ENCODE results near the gene MYL3. TPM values are rescaled to one million over a fixed set of nuclear protein-coding genes. Genes with fewer than 3 reads are reported as not detected.

The MYL3 gene
- total and polyA plus RNA-seq, 2 donors (not counting 1 experiment from before 2014, with no cell fraction given), result not detected

DNA sequence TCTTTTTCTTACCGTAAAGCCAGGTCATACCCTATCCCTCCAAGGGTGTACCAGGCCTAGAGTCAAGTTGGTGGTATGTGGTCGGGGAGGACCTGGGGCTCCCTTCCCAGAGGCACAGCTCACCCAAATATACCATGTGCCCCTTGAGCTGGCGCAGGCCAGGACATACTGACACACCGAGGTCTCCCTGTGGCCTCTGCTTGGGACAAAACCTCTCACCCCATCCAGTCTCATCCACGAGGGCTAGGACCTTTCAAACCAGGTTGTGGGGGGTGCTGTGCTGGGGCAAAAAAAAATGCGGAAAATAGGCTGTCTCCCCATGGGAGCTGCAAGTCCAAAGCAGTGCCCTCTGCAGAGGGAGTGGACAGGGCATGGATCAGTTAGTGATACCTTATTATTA lies 37.1 kb upstream of the MYL3 start:
- ATAC-seq (ENCODE audit: low read depth) (no peak), DNase-seq (no peak)
- Histone ChIP-seq H4K20me1 (ENCODE audit: control insufficient read depth, insufficient read depth, low read length, poor library complexity, severe bottlenecking) (no peaks in the 10 kb centered on the region), H3K4me1 (ENCODE audit: control insufficient read depth in 2 of 2, insufficient read depth in 2 of 2, low read length in 2 of 2) (peaks cover 9 to 10% of the 10 kb centered on the region in 2 donors), H3K27me3 (replicated peaks in 1 of 4; ENCODE audit: control extremely low read depth in 1 of 4, control insufficient read depth in 3 of 4, insufficient read depth in 4 of 4, low read length in 3 of 4) (peaks cover 0 to 26% (median 5%) of the 10 kb centered on the region in 4 experiments), H3K79me2 (ENCODE audit: control insufficient read depth, insufficient read depth, low read length) (no peaks in the 10 kb centered on the region), H3K4me3 (ENCODE audit: control extremely low read depth in 1 of 5, extremely low read depth in 1 of 5, insufficient read depth in 1 of 5, low read depth in 2 of 5, low read length in 4 of 5) (no peak overlapping the region), H3K9ac (ENCODE audit: low read length) (no peak overlapping the region), H3K4me2 (replicated peaks; ENCODE audit: low read depth, low read length, poor library complexity, severe bottlenecking) (no peak overlapping the region), H2AFZ (ENCODE audit: insufficient read depth, low read depth, low read length, poor library complexity, severe bottlenecking) (no peak overlapping the region), H3K9me3 (ENCODE audit: control extremely low read depth in 1 of 3, control insufficient read depth in 2 of 3, insufficient read depth in 1 of 3, low read length in 2 of 3) (no peaks in the 10 kb centered on the region), H3K27ac (ENCODE audit: low read length in 2 of 2) (no peak overlapping the region), H3K36me3 (replicated peaks in 1 of 2; ENCODE audit: control extremely low read depth in 1 of 2, control insufficient read depth in 1 of 2, extremely low read depth in 1 of 2, insufficient read depth in 2 of 2, low read length in 1 of 2) (no peaks in the 10 kb centered on the region)
- ChIA-PET CTCF (interaction anchor here (1.3 to 4.2 kb wide), 2 partner anchors 9 to 10 kb away, joined by 5 to 17 read pairs; no protein-coding TSS in a partner anchor), POLR2A (no interaction called here)
- Mint-ChIP-seq H3K4me1 (peaks cover 9% of the 10 kb centered on the region), H3K27me3 (peaks cover 20% of the 10 kb centered on the region), H3K9me3 (ENCODE audit: insufficient read depth) (no peaks in the 10 kb centered on the region), H3K4me3 (no peak overlapping the region), H3K27ac (no peak overlapping the region)
- intact Hi-C loops (cut with micrococcal nuclease), result no loop called here
- 80% methylated on average over 1 of the region's 6 CpGs for WGBS (ENCODE audit: insufficient coverage)
- no peak for TF ChIP-seq EZH2 (IDR thresholded peaks at IDR 0.05; ENCODE audit: borderline replicate concordance, insufficient read depth, low read depth, low read length, poor library complexity, severe bottlenecking)
- TF ChIP-seq, protein P1, sequence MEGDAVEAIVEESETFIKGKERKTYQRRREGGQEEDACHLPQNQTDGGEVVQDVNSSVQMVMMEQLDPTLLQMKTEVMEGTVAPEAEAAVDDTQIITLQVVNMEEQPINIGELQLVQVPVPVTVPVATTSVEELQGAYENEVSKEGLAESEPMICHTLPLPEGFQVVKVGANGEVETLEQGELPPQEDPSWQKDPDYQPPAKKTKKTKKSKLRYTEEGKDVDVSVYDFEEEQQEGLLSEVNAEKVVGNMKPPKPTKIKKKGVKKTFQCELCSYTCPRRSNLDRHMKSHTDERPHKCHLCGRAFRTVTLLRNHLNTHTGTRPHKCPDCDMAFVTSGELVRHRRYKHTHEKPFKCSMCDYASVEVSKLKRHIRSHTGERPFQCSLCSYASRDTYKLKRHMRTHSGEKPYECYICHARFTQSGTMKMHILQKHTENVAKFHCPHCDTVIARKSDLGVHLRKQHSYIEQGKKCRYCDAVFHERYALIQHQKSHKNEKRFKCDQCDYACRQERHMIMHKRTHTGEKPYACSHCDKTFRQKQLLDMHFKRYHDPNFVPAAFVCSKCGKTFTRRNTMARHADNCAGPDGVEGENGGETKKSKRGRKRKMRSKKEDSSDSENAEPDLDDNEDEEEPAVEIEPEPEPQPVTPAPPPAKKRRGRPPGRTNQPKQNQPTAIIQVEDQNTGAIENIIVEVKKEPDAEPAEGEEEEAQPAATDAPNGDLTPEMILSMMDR (IDR thresholded peaks at IDR 0.05), result no peak

- POLR2A ChIA-PET, result no interaction called here
- Histone ChIP-seq H3K27ac (ENCODE audit: low read length in 2 of 2) (no peak overlapping the region), H3K4me1 (ENCODE audit: control insufficient read depth in 2 of 2, insufficient read depth in 2 of 2, low read length in 2 of 2) (peaks cover 9 to 10% of the 10 kb centered on the region in 2 donors), H3K4me2 (replicated peaks; ENCODE audit: low read depth, low read length, poor library complexity, severe bottlenecking) (no peak overlapping the region), H3K79me2 (ENCODE audit: control insufficient read depth, insufficient read depth, low read length) (no peaks in the 10 kb centered on the region), H3K36me3 (replicated peaks in 1 of 2; ENCODE audit: control extremely low read depth in 1 of 2, control insufficient read depth in 1 of 2, extremely low read depth in 1 of 2, insufficient read depth in 2 of 2, low read length in 1 of 2) (no peaks in the 10 kb centered on the region), H2AFZ (ENCODE audit: insufficient read depth, low read depth, low read length, poor library complexity, severe bottlenecking) (no peak overlapping the region), H4K20me1 (ENCODE audit: control insufficient read depth, insufficient read depth, low read length, poor library complexity, severe bottlenecking) (no peaks in the 10 kb centered on the region), H3K4me3 (ENCODE audit: control extremely low read depth in 1 of 5, extremely low read depth in 1 of 5, insufficient read depth in 1 of 5, low read depth in 2 of 5, low read length in 4 of 5) (no peak overlapping the region), H3K27me3 (replicated peaks in 1 of 4; ENCODE audit: control extremely low read depth in 1 of 4, control insufficient read depth in 3 of 4, insufficient read depth in 4 of 4, low read length in 3 of 4) (peaks cover 0 to 25% (median 6%) of the 10 kb centered on the region in 4 experiments), H3K9ac (ENCODE audit: low read length) (no peak overlapping the region), H3K9me3 (ENCODE audit: control extremely low read depth in 1 of 3, control insufficient read depth in 2 of 3, insufficient read depth in 1 of 3, low read length in 2 of 3) (no peaks in the 10 kb centered on the region)
- H3K4me1 Mint-ChIP-seq, result peaks cover 13% of the 10 kb centered on the region
- intact Hi-C loops (cut with micrococcal nuclease), result no loop called here
- TF ChIP-seq EZH2 (IDR thresholded peaks at IDR 0.05; ENCODE audit: borderline replicate concordance, insufficient read depth, low read depth, low read length, poor library complexity, severe bottlenecking), result no peak
- TF ChIP-seq, protein P1 (IDR thresholded peaks at IDR 0.05), result no peak
- no peak overlapping the region for H3K4me3 Mint-ChIP-seq
- H3K27ac Mint-ChIP-seq, result no peak overlapping the region
- no peaks in the 10 kb centered on the region for H3K9me3 Mint-ChIP-seq (ENCODE audit: insufficient read depth)
- no peak for ATAC-seq (ENCODE audit: low read depth)
- 95% methylated on average over 5 of the region's 5 CpGs for WGBS (ENCODE audit: insufficient coverage)
- CTCF ChIA-PET, result interaction anchor here (1.3 to 4.2 kb wide), 2 partner anchors 9 kb away, joined by 5 to 17 read pairs; no protein-coding TSS in a partner anchor
- peaks cover 24% of the 10 kb centered on the region for H3K27me3 Mint-ChIP-seq
- no peak for DNase-seq
Observed at GRCh38 chr3:46900007-46900292, 36.7 kb upstream of the MYL3 start.
